K562 (cell line): Measurements from ENCODE around the gene PI4KA.

ENCODE experiments used
- ATF3 ChIP-seq, 2 experiments: fragments of 450-650 bp in 1 of 2; sonication (generic) in 1 of 2; formaldehyde crosslinking in 1 of 2; IDR thresholded peaks in 1 of 2; conservative IDR thresholded peaks in 1 of 2; 2 replicates each; pipeline versions ENCODE4 v1.6.1 to v1.8.1; 2016 to 2023; ENCODE audit warnings: mild to moderate bottlenecking in 2 of 2, moderate library complexity in 2 of 2, inconsistent platforms in 1 of 2, missing genetic modification reagents in 1 of 2
- CREB1 ChIP-seq, 2 experiments: sonication (generic) in 1 of 2; formaldehyde crosslinking in 1 of 2; IDR thresholded peaks; 2 replicates each; pipeline versions ENCODE4 v1.6.1 to v1.8.0; 2012 to 2022; ENCODE audit warnings: inconsistent platforms in 1 of 2, mild to moderate bottlenecking in 1 of 2, missing genetic modification reagents in 1 of 2, moderate library complexity in 1 of 2
- CTCF ChIP-seq, 3 experiments: IDR thresholded peaks in 2 of 3; conservative IDR thresholded peaks in 1 of 3; 2 replicates each; pipeline ENCODE4 v1.5.1; 2011 to 2012; ENCODE audit warnings: low read length in 3 of 3, mild to moderate bottlenecking in 3 of 3, control low read depth in 2 of 3, improper control_type of control experiment in 1 of 3, inconsistent platforms in 1 of 3, low read depth in 1 of 3, mixed read lengths in 1 of 3, moderate library complexity in 1 of 3; ENCODE audit not compliant: insufficient read depth in 2 of 3
- CXXC5 ChIP-seq: fragments of 250-450 bp; sonication (Bioruptor Pico); IDR thresholded peaks from 2 replicates; pipeline ENCODE4 v1.8.0; 2022; ENCODE audit warnings: inconsistent platforms, mild to moderate bottlenecking, moderate library complexity
- HNRNPK ChIP-seq: fragments of 200-400 bp; formaldehyde crosslinking; IDR thresholded peaks from one replicate; pipeline ENCODE4 v1.6.1; 2018; ENCODE audit warnings: mild to moderate bottlenecking, low read depth, low read length; ENCODE audit not compliant: poor library complexity, severe bottlenecking
- MBD2 ChIP-seq: sonication (generic); IDR thresholded peaks from 2 replicates; pipeline ENCODE4 v1.6.1; 2016; ENCODE audit warnings: low read depth, borderline replicate concordance
- MXI1 ChIP-seq: IDR thresholded peaks from 2 replicates; pipeline ENCODE4 v1.6.1; 2011; ENCODE audit warnings: low read depth, mild to moderate bottlenecking, improper control_type of control experiment, low read length
- POLR2A ChIP-seq: fragments of 450-650 bp; conservative IDR thresholded peaks from 2 replicates; pipeline ENCODE4 v1.6.1; 2016
- RAD21 ChIP-seq, 2 experiments: fragments of 250-450 bp in 1 of 2; fragments of 450-650 bp in 1 of 2; sonication (Bioruptor Pico) in 1 of 2; formaldehyde crosslinking in 1 of 2; IDR thresholded peaks in 1 of 2; conservative IDR thresholded peaks in 1 of 2; 2 replicates each; pipeline versions ENCODE4 v1.4.0 to v1.8.0; 2020 to 2022; ENCODE audit warnings: mild to moderate bottlenecking in 2 of 2, moderate library complexity in 1 of 2
- SP1 ChIP-seq: sonication (generic); formaldehyde crosslinking; IDR thresholded peaks from 2 replicates; pipeline ENCODE4 v1.8.1; 2022; ENCODE audit warnings: mild to moderate bottlenecking, missing genetic modification reagents
- TAF1 ChIP-seq: IDR thresholded peaks from 2 replicates; pipeline ENCODE4 v1.6.1; 2011; ENCODE audit warnings: mild to moderate bottlenecking, low read length, moderate library complexity; ENCODE audit not compliant: insufficient read depth, control insufficient read depth, severe bottlenecking; ENCODE audit errors: extremely low read depth
- TBL1XR1 ChIP-seq, 2 experiments: IDR thresholded peaks; 2 replicates each; pipeline ENCODE4 v1.6.1; 2012; ENCODE audit warnings: improper control_type of control experiment in 2 of 2, low read length in 2 of 2, mild to moderate bottlenecking in 1 of 2
- ZNF324 ChIP-seq: fragments of 250-450 bp; sonication (Bioruptor Pico); IDR thresholded peaks from 2 replicates; pipeline ENCODE4 v1.4.0; 2020; ENCODE audit warnings: mild to moderate bottlenecking
- TF ChIP-seq, protein P1 (sequence below): fragments of 450-650 bp; formaldehyde crosslinking; IDR thresholded peaks from 2 replicates; pipeline ENCODE4 v1.4.0; 2020; ENCODE audit warnings: mild to moderate bottlenecking, mixed read lengths

- no peak for TF ChIP-seq CTCF (IDR thresholded peaks at IDR 0.05 in 2 of 3, conservative IDR thresholded peaks at IDR 0.05 in 1 of 3; ENCODE audit: insufficient read depth in 2 of 3, low read depth in 1 of 3, low read length in 3 of 3)
- TF ChIP-seq POLR2A = no peak
- TF ChIP-seq CREB1 (IDR thresholded peaks at IDR 0.05) = no peak
- TF ChIP-seq CREB1 (CRISPR knock-in tag; IDR thresholded peaks at IDR 0.05) = no peak
- TF ChIP-seq, protein P1, sequence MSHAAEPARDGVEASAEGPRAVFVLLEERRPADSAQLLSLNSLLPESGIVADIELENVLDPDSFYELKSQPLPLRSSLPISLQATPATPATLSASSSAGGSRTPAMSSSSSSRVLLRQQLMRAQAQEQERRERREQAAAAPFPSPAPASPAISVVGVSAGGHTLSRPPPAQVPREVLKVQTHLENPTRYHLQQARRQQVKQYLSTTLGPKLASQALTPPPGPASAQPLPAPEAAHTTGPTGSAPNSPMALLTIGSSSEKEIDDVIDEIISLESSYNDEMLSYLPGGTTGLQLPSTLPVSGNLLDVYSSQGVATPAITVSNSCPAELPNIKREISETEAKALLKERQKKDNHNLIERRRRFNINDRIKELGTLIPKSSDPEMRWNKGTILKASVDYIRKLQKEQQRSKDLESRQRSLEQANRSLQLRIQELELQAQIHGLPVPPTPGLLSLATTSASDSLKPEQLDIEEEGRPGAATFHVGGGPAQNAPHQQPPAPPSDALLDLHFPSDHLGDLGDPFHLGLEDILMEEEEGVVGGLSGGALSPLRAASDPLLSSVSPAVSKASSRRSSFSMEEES (CRISPR knock-in tag) = no peak
- TF ChIP-seq TBL1XR1 (IDR thresholded peaks at IDR 0.05; ENCODE audit: low read length in 2 of 2) = no peak
- no peak for TF ChIP-seq RAD21 (CRISPR knock-in tag; conservative IDR thresholded peaks at IDR 0.05 in 1 of 2, IDR thresholded peaks at IDR 0.05 in 1 of 2)
- TF ChIP-seq HNRNPK = no peak
- no peak for TF ChIP-seq SP1 (CRISPR knock-in tag)
- no peak for TF ChIP-seq MBD2
- no peak for TF ChIP-seq TAF1
- TF ChIP-seq CXXC5 (CRISPR knock-in tag) = no peak
- TF ChIP-seq ATF3 (IDR thresholded peaks at IDR 0.05) = no peak
- no peak for TF ChIP-seq ATF3 (CRISPR knock-in tag; conservative IDR thresholded peaks at IDR 0.05)
- no peak for TF ChIP-seq MXI1
- TF ChIP-seq ZNF324 = no peak
Measured at GRCh38 chr22:20766530-20766929, 92.1 kb downstream of the PI4KA start.
